ENCODE results near the gene KRT86. TPM values are rescaled to one million over a fixed set of nuclear protein-coding genes. Genes with fewer than 3 reads are reported as not detected.

Gene KRT86
- total and polyA plus RNA-seq, 4 experiments from 2014 or later: not detected

Other genes starting within 250 kb of the KRT86 start
- gene NR4A1, start 223.2 kb upstream of the KRT86 start, total RNA-seq: 1 to 10 TPM; 1.1 to 1.3 TPM
- 1 to 10 TPM; 1.2 to 1.3 TPM for gene NR4A1, start 223.2 kb upstream of the KRT86 start, polyA plus RNA-seq
- gene ATG101, start 204.7 kb upstream of the KRT86 start, total RNA-seq: 10 to 100 TPM; 24.4 to 27.0 TPM
- 10 to 100 TPM; 22.2 to 27.1 TPM for gene ATG101, start 204.7 kb upstream of the KRT86 start, polyA plus RNA-seq
- gene SMIM41, start 194.9 kb upstream of the KRT86 start, total RNA-seq: not detected
- not detected for gene SMIM41, start 194.9 kb upstream of the KRT86 start, polyA plus RNA-seq
- gene KRT80, start 82.6 kb upstream of the KRT86 start, total RNA-seq: not detected
- not detected for gene KRT80, start 82.6 kb upstream of the KRT86 start, polyA plus RNA-seq
- not detected for gene KRT7, start 41.4 kb upstream of the KRT86 start, total RNA-seq
- gene KRT7, start 41.4 kb upstream of the KRT86 start, polyA plus RNA-seq: not detected
- gene KRT81, start 16.9 kb downstream of the KRT86 start, total RNA-seq: not detected
- not detected for gene KRT81, start 16.9 kb downstream of the KRT86 start, polyA plus RNA-seq
- gene KRT83, start 46.8 kb downstream of the KRT86 start, total RNA-seq: not detected
- gene KRT83, start 46.8 kb downstream of the KRT86 start, polyA plus RNA-seq: not detected
- gene KRT85, start 92.8 kb downstream of the KRT86 start, total RNA-seq: not detected
- gene KRT85, start 92.8 kb downstream of the KRT86 start, polyA plus RNA-seq: not detected
- not detected for gene KRT84, start 111.0 kb downstream of the KRT86 start, total RNA-seq
- not detected for gene KRT84, start 111.0 kb downstream of the KRT86 start, polyA plus RNA-seq
- gene KRT82, start 131.7 kb downstream of the KRT86 start, total RNA-seq: not detected
- not detected for gene KRT82, start 131.7 kb downstream of the KRT86 start, polyA plus RNA-seq
- not detected for gene KRT75, start 159.7 kb downstream of the KRT86 start, total RNA-seq
- gene KRT75, start 159.7 kb downstream of the KRT86 start, polyA plus RNA-seq: not detected
- gene KRT6B, start 177.5 kb downstream of the KRT86 start, total RNA-seq: not detected
- not detected for gene KRT6B, start 177.5 kb downstream of the KRT86 start, polyA plus RNA-seq
- gene KRT6C, start 199.2 kb downstream of the KRT86 start, total RNA-seq: not detected
- gene KRT6C, start 199.2 kb downstream of the KRT86 start, polyA plus RNA-seq: not detected
- gene KRT6A, start 218.6 kb downstream of the KRT86 start, total RNA-seq: not detected
- gene KRT6A, start 218.6 kb downstream of the KRT86 start, polyA plus RNA-seq: not detected
- gene KRT5, start 245.7 kb downstream of the KRT86 start, total RNA-seq: not detected
- gene KRT5, start 245.7 kb downstream of the KRT86 start, polyA plus RNA-seq: not detected